ENCODE measurements around the gene DIAPH3.

Gene DIAPH3

GRCh38 chr13:60028021-60028420, 135.7 kb downstream of the DIAPH3 start:
- DNase-seq (ENCODE audit: low read depth in 1 of 2, low spot score in 1 of 2), result no peak

- DNase-seq (ENCODE audit: low read depth in 1 of 2, low spot score in 1 of 2), result no peak
These were observed 137.4 kb downstream of the DIAPH3 start for GRCh38 chr13:60026286-60026685.

GRCh38 chr13:60020288-60020687, 143.4 kb downstream of the DIAPH3 start:
- DNase-seq (ENCODE audit: low read depth in 1 of 2, low spot score in 1 of 2), result no peak

GRCh38 chr13:60019119-60019993, 144.4 kb downstream of the DIAPH3 start:
- no peak for DNase-seq (ENCODE audit: low read depth in 1 of 2, low spot score in 1 of 2)

GRCh38 chr13:60018536-60018935, 145.2 kb downstream of the DIAPH3 start:
- no peak for DNase-seq (ENCODE audit: low read depth in 1 of 2, low spot score in 1 of 2)

- no peak for DNase-seq (ENCODE audit: low read depth in 1 of 2, low spot score in 1 of 2)
These were observed 147.5 kb downstream of the DIAPH3 start for GRCh38 chr13:60016229-60016628.

GRCh38 chr13:60013166-60013565, 150.6 kb downstream of the DIAPH3 start:
- DNase-seq (ENCODE audit: low read depth in 1 of 2, low spot score in 1 of 2), result no peak

- DNase-seq (ENCODE audit: low read depth in 1 of 2, low spot score in 1 of 2), result no peak
These were observed 151.2 kb downstream of the DIAPH3 start for GRCh38 chr13:60012488-60012887.

GRCh38 chr13:60009300-60010253, 154.2 kb downstream of the DIAPH3 start:
- DNase-seq (ENCODE audit: low read depth in 1 of 2, low spot score in 1 of 2), result no peak

GRCh38 chr13:60001889-60002288, 161.8 kb downstream of the DIAPH3 start:
- DNase-seq (ENCODE audit: low read depth in 1 of 2, low spot score in 1 of 2), result no peak

- no peak for DNase-seq (ENCODE audit: low read depth in 1 of 2, low spot score in 1 of 2)
These were observed 162.8 kb downstream of the DIAPH3 start for GRCh38 chr13:60000976-60001375.

- no peak for DNase-seq (ENCODE audit: low read depth in 1 of 2, low spot score in 1 of 2)
These were observed 163.6 kb downstream of the DIAPH3 start for GRCh38 chr13:60000081-60000480.

GRCh38 chr13:59997976-59998375, 165.8 kb downstream of the DIAPH3 start:
- DNase-seq (ENCODE audit: low read depth in 1 of 2, low spot score in 1 of 2), result no peak

GRCh38 chr13:59996461-59996980, 167.2 kb downstream of the DIAPH3 start:
- DNase-seq (ENCODE audit: low read depth in 1 of 2, low spot score in 1 of 2), result no peak

- no peak for DNase-seq (ENCODE audit: low read depth in 1 of 2, low spot score in 1 of 2)
These were observed 172.3 kb downstream of the DIAPH3 start for GRCh38 chr13:59991395-59991794.

- DNase-seq (ENCODE audit: low read depth in 1 of 2, low spot score in 1 of 2), result no peak
These were observed 180.9 kb downstream of the DIAPH3 start for GRCh38 chr13:59982631-59983382.

- DNase-seq (ENCODE audit: low read depth in 1 of 2, low spot score in 1 of 2), result no peak
These were observed 184.1 kb downstream of the DIAPH3 start for GRCh38 chr13:59979589-59979988.

- no peak for DNase-seq (ENCODE audit: low read depth in 1 of 2, low spot score in 1 of 2)
These were observed 184.9 kb downstream of the DIAPH3 start for GRCh38 chr13:59978862-59979261.

- DNase-seq (ENCODE audit: low read depth in 1 of 2, low spot score in 1 of 2), result no peak
These were observed 186.9 kb downstream of the DIAPH3 start for GRCh38 chr13:59976856-59977255.

- no peak for DNase-seq (ENCODE audit: low read depth in 1 of 2, low spot score in 1 of 2)
These were observed 187.8 kb downstream of the DIAPH3 start for GRCh38 chr13:59975807-59976435.

Measured in activated T-helper 1 cell treated with anti-CD3 and anti-CD28 coated beads, Interleukin-2, amount 50 U/mL, for 16 hours (primary cell).